ENCODE measurements around the gene IL4I1.

GRCh38 chr19:49847731-49848696 is 48.7 kb downstream of the IL4I1 start:
- TF ChIP-seq CTCF (IDR thresholded peaks at IDR 0.05) (no peak), POLR2AphosphoS5 (IDR thresholded peaks at IDR 0.05; ENCODE audit: insufficient read depth in 1 of 2, low read depth in 1 of 2) (no peak), POLR2A (IDR thresholded peaks at IDR 0.05) (no peak)
